Measurements from ENCODE around the gene HCN1.
"Not testable (repeated sequence)": the region's sequence is repeated elsewhere in the genome, so short reads cannot be mapped to it uniquely, and the experiment has no call there.

Gene HCN1

DNA sequence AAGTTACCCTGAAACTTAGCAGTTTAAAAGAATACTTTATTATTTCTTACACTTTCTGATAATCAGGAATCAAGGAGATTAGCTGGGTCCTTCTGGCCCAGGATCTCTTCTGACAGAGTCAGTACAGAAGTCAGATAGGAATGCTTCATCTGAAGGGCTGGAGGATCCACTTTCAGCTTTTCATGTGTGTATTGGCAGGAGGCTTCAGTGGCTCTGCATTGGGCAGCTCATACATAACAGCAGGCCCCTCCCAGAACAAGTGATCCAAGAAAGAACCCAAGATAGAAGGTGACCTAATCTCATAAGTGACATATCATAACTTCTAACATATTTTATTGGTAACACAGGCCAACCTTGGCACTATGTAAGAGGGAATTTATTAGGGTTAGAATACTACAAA is 258.4 kb downstream of the HCN1 start:
- DNase-seq (ENCODE audit: low read depth in 1 of 2, low spot score in 1 of 2) = no peak

DNA sequence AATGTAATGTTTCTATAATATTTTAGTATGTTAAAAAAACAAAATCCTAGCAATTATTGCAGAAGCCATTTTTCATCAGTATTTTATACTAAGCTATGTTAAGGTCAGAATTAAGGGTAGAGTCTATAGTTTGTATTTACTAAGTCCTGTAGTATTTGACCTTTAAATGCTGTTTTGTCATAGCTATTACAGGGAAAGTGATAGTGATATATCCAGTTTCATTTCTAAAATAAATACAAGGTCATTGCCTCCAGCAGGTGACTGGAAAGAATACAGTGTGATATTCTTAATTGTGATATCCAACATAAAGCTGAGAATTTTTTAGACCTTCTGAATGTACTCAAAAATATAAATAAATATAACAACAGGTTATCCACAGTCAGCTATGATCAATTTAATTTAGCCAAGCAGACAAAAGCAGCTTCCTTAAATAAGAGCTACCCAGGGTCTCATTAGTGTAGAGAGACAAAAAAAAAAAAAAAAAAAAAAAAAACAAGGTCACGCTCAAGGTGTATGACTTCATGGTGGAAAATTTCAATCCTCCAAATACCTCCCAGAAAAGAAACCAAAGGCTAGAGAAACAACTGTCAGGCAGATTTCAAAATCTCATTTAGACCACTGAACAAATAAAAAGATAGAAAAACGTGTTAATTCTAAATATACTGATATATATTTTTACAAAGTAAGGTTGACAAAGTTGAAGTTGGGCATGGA is 278.7 kb downstream of the HCN1 start:
- DNase-seq (ENCODE audit: low read depth in 1 of 2, low spot score in 1 of 2) = no peak

DNA sequence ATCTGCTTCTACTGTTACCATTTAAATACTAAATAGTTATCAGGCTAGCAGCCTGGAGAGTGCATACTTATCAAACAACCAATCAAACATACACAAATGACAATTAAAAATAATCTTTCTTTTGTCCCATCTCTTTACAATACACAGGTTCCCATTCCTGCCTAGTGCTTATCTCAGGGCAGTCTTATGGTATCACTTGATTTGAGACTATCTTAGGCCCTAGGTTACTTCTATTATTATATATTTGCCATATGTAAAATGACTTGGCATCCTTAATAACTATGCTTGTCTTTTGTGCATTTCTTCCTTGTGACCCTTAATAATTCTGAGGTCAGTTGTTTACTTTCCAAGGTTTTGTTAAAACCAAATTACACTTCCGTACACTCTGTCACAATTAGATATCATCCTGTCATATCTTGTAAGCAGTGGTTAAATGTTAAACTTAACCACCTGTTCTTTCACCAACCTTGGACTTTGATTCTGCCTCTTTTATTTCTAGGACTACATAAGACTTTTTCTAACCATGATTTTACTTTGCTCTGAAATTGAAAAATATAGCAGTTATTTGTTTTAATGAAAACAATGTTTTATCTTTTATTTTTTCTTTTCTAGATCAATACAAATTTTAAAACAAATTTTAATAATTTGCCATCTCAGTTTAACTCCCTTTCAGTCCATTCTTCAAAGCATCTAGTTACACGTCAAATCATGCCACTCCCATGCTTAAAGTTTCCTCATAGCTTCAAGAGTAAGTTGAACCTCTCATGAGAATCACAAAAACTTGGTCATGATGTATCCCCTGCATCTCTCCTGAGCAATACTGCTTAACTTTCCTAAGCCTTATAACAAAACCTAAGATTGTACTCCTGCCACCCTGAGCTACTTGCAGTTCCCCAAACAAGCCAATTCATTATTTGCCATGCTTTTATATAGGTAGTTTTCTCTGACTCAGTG is 281.3 kb downstream of the HCN1 start:
- no peak for DNase-seq (ENCODE audit: low read depth in 1 of 2, low spot score in 1 of 2)

DNA sequence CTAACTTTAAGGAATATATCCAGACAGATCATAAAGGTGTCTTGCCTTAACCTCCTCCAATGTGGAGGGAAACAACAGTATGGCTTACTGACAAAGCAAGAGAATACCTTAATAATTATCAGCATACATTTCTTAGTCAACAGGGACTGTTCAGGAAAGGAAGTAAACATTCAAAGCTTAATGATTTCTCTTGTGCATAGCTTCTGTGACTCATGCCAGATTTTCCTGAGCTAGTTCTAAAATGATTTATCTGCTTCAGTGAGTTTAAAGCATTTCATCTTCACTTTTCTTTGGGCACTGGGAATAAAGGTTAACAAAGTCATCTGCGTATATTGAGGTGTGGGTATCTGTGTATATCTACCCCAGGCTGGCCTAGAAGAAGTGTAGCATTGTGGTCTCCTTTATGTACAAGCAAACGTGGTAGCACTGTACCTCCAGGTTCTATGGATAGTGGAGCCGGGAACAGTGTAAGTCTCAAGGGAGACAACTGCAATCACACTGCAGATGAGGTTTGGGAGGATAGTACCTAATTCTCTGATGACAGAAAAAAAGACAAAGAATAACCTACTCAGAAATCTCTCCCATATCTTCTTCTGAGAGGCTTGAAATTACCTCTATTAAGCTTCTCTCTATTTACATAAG is 284.1 kb downstream of the HCN1 start:
- no peak for DNase-seq (ENCODE audit: low read depth in 1 of 2, low spot score in 1 of 2)

DNA sequence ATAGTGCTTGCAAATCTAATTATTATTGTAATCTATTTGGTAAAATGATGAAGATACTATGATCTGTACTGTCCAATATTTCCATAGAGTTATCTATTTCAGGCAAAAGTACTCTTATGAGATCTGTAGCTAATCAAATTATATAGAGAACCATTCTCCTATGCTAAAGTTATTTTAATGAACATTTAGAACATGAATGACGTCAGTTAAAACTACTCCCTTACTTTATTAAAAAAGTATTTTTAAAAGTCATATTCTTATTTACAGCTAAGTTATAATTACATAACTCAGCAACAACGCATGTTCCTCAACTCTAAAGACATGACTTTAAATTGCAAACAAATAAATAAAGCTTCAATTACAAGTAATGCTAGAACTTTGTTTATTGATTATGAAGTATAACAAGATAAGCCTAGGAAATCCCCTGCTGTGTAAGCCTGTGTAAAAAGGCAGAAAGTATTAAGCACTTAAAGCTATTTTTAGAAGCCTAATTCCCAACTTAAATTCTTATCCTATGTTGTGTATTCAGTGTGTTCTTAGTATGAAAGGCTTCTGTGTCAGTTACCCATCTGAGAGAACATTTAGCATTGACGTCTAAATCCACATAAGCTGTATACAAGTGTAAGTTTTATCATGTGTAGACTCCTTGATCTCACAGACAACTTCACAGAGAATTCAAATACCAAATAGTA is 285.7 kb downstream of the HCN1 start:
- DNase-seq (ENCODE audit: low read depth in 1 of 2, low spot score in 1 of 2) = no peak

DNA sequence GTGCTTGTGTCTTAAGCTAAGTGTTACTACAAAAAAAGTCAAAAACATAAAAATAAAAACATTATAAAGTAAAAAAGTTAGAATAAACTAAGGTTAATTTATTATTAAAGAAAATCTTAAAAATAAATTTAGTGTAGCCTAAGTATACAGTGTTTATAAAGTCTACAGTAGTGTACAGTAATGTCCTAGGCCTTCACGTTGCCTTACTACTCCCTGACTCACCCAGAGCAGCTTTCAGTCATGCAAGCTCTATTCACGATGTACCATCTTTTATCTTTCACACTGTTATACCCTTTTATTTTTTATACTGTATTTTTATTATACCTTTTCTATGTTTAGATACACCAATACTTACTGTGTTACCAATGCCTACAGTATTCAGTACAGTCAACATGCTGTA is 288.1 kb downstream of the HCN1 start:
- DNase-seq (ENCODE audit: low read depth in 1 of 2, low spot score in 1 of 2) = no peak

DNA sequence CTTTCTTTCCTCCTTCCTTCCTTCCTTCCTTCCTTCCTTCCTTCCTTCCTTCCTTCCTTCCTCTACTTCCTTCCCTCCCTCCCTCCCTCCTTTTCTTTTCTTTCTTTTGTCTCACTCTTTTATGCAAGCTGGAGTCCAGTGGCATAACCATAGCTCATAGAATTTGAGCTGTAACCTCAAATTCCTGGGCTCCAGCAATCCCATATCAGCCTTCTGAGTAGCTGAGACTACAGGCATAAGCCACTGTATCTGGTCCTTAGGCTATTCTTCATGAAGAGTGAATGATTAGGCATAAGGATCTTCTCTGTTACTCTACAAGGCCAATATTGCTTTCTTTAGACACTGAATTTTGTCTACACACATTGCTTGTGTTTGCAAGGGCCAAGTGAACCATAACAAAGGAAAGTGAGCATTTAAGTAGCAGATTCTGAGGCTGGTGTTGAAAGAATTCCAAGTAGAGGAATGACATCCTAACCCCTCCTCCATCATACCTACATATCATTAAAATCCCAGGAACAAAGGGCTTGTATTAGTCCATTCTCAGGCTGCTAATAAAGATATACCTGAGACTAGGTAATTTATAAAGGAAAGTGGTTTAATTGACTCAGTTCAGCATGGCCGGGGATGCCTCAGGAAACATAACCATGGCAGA is 293.2 kb downstream of the HCN1 start:
- no peak for DNase-seq (ENCODE audit: low read depth in 1 of 2, low spot score in 1 of 2)

DNA sequence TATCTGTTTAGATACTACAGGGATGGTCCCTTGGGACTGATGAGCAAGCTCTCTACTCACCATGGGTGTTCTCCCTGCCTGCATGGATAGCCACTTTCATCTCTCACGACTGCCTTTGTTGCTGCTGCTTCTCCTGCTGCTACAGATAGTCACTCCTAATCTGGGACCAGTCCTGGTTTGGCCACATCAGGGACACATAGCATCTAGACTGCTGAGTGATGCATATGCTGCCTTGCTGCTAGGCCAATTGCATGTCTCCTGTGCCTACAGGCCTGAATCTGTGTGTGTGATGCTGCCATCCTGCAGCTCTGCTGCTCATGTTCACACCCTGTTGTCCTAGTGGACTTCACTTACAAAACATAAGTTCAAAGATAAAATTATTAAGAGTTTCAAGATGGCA is 297.1 kb downstream of the HCN1 start:
- no peak for DNase-seq (ENCODE audit: low read depth in 1 of 2, low spot score in 1 of 2)

DNA sequence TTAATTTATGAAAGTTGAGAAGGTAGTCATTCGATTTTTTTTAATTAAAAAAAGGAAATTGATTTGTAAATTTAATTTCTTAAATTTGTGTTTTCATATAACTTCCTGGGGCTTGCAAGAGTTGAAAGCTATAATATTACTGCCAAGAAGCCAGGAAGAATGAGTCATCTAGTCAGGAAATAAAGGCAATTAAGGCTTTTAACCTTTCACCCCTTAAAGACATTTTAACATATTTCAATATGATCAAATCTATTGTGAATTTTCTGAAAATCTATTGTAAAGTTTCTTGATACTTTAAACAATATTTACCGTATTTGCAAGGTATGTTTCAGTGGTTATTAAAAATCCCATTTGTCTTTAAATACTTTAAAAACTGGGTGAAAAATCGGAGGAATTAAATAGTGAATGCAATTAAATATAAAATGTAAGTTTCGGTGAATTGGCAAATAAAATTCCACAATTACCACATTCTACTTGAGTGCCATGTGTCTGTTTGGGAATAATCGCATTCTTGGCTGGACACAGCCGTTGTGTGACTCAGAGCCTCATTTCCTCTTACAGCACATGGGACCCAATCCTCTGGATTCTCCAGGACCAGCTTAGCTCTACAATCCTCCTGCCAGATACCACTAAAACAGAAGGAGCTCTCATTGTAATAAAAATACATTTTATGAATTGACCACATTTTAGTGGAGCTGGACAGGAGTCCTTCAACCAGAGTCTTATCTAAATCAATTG is 310.7 kb downstream of the HCN1 start:
- no peak for DNase-seq (ENCODE audit: low read depth in 1 of 2, low spot score in 1 of 2)

DNA sequence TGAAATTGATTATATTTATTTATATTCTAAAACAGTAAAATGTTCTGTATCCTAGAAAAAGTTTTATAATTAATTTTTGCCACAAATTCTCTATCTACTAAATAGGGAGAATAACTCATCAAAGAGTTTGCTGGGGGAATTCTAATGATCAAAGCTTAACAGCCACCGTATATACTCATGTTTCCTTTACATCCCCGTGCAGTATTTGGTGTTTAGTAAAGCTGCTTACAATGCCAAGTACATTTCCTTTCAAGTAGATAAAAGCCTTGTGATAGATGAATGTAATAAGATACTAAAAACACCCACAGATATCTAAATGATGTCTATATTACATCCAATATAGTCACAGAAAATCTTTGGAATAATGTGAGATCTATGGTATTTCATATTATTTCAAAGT is 312.2 kb downstream of the HCN1 start:
- no peak for DNase-seq (ENCODE audit: low read depth in 1 of 2, low spot score in 1 of 2)

DNA sequence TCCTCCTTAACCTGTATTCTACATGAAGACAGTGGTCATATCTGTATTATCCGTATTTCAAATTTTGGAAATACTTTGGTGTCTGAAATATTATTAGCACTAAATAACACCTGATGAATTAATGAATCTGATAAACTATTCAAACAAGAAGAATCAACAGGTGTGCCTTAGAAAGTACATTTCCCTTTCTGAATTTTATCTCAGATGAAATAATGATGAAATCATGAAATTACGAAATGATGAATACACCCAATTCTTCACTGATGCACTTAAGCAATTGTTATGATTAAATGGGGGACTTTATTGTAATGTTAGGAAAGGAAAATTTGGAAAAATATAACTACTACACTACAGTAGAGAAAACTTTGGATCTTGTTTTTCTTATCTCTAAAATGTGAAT is 313.6 kb downstream of the HCN1 start:
- DNase-seq (ENCODE audit: low read depth in 1 of 2, low spot score in 1 of 2) = no peak

DNA sequence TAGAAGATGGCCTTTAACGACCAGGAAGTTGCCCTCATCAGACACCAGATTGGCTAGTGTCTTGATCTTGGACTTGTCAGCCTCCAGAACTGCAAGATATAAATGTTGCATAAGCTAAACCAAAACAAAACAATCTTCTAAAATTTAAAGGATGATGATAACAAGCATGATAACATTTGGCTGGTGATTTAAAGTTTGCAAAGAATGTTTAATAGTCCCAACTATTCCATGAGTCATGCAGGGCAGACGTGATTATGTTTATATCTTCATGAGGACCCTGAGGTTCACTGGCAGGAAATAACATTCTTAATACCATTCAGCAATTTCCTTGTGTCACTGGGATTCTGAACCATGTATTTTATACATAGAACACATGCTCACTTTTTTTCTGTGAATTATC is 319.8 kb downstream of the HCN1 start:
- no peak for DNase-seq (ENCODE audit: low read depth in 1 of 2, low spot score in 1 of 2)

DNA sequence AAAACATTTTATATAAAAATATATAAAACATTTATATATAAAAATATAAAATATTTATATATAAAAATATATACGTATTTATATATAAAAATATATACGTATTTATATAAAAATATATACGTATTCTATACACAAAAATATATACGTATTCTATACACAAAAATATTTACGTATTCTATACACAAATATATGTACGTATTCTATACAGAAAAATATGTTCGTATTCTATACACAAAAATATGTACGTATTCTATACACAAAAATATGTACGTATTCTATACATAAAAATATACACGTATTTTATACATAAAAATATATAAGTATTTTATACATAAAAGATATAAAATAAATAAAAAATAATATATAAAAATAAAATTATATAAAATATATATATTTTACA is 323.6 kb downstream of the HCN1 start:
- no peak for DNase-seq (ENCODE audit: low read depth in 1 of 2, low spot score in 1 of 2)

DNA sequence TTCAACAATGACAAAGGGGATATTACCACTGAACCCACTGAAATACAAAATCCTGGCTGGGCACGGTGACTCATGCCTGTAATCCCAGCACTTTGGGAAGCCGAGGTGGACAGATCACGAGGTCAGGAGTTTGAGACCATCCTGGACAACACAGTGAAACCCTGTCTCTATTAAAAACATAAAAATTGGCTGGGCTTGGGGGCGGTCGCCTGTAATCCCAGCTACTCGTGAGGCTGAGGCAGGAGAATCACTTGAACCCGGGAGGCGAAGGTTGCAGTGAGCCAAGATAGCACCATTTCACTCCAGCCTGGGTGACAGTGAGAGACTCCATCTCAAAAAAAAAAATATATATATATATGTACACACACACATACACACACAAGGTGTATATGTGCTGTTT is 324.8 kb downstream of the HCN1 start:
- DNase-seq (ENCODE audit: low read depth in 1 of 2, low spot score in 1 of 2) = not testable (repeated sequence)

DNA sequence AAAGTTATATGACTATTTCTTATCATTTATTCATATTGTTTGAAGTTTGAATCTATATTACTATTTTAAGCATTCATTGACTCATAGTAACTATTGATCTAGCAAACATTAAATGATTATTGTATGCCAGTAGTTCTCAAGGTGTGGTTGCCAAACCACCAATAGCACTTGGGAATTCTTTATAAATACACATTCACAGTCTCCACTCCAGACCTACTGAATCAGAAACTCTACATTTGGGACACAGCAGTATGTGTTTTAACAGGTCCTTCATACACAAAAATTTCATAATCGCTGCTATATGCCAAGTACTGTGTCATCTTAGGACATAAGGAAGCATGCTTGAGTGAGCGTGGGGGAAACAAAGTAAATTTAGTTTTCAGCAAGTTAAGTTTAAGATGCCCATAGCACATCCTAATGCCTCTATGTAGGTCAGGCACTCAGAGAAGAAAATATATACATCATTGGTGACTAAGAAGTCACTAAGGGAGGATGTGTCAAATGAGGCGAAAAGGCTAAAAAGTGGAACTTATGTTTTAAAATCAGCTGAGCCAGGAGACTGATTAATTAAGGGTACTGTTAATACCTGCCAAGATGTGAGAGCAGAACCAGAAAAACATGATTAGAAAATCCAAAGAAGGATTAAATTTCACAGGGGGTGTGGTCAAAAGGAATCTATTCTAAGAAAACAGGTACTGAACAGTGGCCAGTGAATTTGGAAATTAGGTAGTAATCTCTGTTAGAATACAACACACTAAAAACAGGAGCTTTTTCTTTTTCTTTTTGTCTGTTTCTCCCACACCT is 340.8 kb downstream of the HCN1 start:
- no peak for DNase-seq (ENCODE audit: low read depth in 1 of 2, low spot score in 1 of 2)

DNA sequence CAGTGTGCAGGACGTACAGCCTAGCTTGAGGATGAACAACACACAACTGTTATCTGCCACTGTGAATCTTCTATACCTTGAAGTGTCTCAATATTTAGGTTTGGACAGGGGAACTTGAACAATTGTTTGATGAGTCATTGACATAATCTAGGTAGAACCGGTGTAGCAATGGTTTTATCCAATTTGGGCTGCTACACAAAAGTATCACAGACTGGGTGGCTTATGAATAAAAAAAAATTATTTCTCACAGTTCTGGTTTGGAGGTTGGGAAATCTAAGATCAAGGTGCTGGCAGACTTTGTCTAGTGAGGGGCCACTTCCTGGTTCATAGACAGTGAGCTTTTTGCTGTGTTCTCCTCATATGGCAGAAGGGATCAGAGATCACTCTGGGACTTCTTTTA is 359.7 kb downstream of the HCN1 start:
- DNase-seq (ENCODE audit: low read depth in 1 of 2, low spot score in 1 of 2) = no peak

DNA sequence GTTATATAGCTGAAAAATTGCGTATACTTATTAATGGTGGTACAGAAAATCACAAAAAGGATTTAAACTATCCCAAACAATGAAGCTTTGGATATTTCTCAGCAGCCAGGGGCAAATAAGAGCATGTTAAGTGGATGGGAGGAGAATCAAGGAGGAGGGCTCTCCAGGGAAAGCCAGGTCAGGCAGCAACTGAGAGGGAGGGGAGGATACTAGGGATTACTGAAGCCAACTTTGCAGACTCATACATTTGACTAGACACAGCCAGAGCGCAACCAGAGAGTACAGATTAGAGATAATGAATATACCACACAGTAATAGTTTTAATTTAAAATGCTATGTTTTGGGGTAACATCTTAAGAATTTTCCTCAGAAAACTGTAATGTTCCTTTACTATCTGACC is 360.2 kb downstream of the HCN1 start:
- DNase-seq (ENCODE audit: low read depth in 1 of 2, low spot score in 1 of 2) = no peak

DNA sequence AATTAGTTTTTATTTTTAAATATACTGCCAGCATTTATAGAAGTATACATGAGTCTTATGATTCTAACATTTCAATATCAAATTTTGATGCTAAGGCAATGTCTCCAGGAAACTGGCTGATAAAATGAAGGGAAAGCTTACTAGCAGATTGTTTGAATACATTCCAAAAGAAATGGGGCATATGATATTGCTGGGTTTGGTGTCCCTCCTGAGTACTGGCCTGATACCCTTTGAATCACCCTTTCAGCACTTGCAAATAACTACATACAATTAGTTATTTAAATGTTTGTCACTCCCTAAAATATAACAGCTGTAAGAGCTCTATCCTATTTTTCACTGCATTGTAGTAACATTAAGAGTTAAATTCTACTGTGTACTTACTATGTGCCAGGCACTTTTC is 360.8 kb downstream of the HCN1 start:
- no peak for DNase-seq (ENCODE audit: low read depth in 1 of 2, low spot score in 1 of 2)

DNA sequence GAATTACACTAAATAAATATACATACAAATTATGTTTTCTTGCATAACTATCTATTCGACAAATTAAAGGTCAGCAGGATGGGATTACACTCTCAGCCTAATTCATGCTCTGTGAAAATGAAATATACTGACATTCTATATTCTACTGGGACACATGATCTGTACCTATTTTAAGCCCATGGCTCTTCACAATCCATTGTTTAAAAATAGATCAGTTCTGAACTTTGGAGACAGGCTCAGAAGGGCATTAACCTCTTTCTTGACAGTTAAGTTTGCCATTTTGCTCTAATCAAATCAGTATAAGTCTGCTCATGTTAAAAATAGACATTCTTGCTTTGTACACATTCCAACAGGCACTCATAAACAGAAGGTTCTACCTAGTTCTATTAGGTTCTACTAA is 361.2 kb downstream of the HCN1 start:
- DNase-seq (ENCODE audit: low read depth in 1 of 2, low spot score in 1 of 2) = no peak

Measured in stimulated activated CD4-positive, alpha-beta T cell treated with anti-CD3 and anti-CD28 coated beads, Interleukin-15, amount 100 ng/mL, for 1 hour (primary cell).